SKM-1 treated with dmso at 0.1 percent for 144 hours (cell line): ENCODE results near the gene C9orf50.
A peak's percentile ranks its signal among the peaks of the same experiment; 100 is the strongest.
"Not testable (repeated sequence)": the region's sequence is repeated elsewhere in the genome, so short reads cannot be mapped to it uniquely, and the experiment has no call there.

ENCODE experiments used
- DNase-seq: peaks from one replicate; lab custom pipeline; 2025; ENCODE audit not compliant: unreplicated experiment; lab: John Stamatoyannopoulos, UW

Gene C9orf50

GRCh38 chr9:129648764-129649115 lies 27.8 kb upstream of the C9orf50 start:
- DNase-seq, result no peak

- no peak for DNase-seq
These were observed 27.3 kb upstream of the C9orf50 start for GRCh38 chr9:129648092-129648763.

GRCh38 chr9:129647635-129648034 lies 26.7 kb upstream of the C9orf50 start:
- no peak for DNase-seq

- no peak for DNase-seq
These were observed 25.8 kb upstream of the C9orf50 start for GRCh38 chr9:129646654-129647053.

GRCh38 chr9:129646252-129646651 lies 25.4 kb upstream of the C9orf50 start:
- DNase-seq, result no peak

- DNase-seq, result no peak
These were observed 24.0 kb upstream of the C9orf50 start for GRCh38 chr9:129644902-129645301.

GRCh38 chr9:129644365-129644764 lies 23.5 kb upstream of the C9orf50 start:
- DNase-seq, result no peak

- no peak for DNase-seq
These were observed 22.8 kb upstream of the C9orf50 start for GRCh38 chr9:129643706-129644105.

- peak; percentile 91 for DNase-seq
These were observed 21.1 kb upstream of the C9orf50 start, which contains the start of gene ASB6 for GRCh38 chr9:129641750-129642585. TSS of gene ASB6 (minus strand) at chr9:129642151. CDS start at chr9:129641999, 152 bp downstream.

- DNase-seq, result no peak
These were observed 20.2 kb upstream of the C9orf50 start for GRCh38 chr9:129640871-129641749.

- no peak for DNase-seq
These were observed 19.4 kb upstream of the C9orf50 start for GRCh38 chr9:129640086-129640870.

GRCh38 chr9:129639756-129640085 lies 18.8 kb upstream of the C9orf50 start:
- no peak for DNase-seq

- DNase-seq, result no peak
These were observed 18.2 kb upstream of the C9orf50 start for GRCh38 chr9:129639034-129639630.

GRCh38 chr9:129637673-129638439 lies 17.0 kb upstream of the C9orf50 start:
- DNase-seq, result no peak

- DNase-seq, result no peak
These were observed 16.2 kb upstream of the C9orf50 start for GRCh38 chr9:129637102-129637501.

- not testable (repeated sequence) for DNase-seq
These were observed 15.4 kb upstream of the C9orf50 start for GRCh38 chr9:129636343-129636742.

- no peak for DNase-seq
These were observed 14.5 kb upstream of the C9orf50 start for GRCh38 chr9:129635099-129636065.

- DNase-seq, result no peak
These were observed 12.9 kb upstream of the C9orf50 start for GRCh38 chr9:129633848-129634247.
